ENCODE measurements around the gene PRICKLE2.

PRICKLE2 gene

GRCh38 chr3:64067506-64068346 lies 157.5 kb downstream of the PRICKLE2 start:
- no peak for DNase-seq

GRCh38 chr3:64064804-64065203 lies 160.5 kb downstream of the PRICKLE2 start:
- no peak for DNase-seq

DNA sequence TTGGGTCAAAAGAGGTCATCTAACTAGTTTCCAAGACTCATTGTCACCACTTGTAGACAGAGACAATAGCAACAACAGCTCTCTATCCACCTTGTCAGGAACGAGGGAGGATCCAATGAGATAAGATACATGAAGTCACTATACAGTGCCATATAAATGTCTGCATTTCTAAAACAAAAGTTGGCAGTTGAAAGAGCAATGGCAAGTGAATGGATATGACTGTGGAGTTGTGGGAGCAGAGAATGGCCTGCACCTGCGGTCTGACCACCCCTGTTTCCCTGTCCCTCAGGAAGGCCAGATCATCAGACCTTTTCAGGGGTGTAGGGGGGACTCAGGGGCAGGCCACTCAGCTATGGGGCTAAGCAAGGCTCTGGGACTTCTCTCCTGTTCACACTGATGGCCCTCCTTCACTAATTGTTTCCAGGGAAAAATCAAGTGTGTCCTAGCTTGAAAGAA lies 161.3 kb downstream of the PRICKLE2 start:
- DNase-seq = no peak

DNA sequence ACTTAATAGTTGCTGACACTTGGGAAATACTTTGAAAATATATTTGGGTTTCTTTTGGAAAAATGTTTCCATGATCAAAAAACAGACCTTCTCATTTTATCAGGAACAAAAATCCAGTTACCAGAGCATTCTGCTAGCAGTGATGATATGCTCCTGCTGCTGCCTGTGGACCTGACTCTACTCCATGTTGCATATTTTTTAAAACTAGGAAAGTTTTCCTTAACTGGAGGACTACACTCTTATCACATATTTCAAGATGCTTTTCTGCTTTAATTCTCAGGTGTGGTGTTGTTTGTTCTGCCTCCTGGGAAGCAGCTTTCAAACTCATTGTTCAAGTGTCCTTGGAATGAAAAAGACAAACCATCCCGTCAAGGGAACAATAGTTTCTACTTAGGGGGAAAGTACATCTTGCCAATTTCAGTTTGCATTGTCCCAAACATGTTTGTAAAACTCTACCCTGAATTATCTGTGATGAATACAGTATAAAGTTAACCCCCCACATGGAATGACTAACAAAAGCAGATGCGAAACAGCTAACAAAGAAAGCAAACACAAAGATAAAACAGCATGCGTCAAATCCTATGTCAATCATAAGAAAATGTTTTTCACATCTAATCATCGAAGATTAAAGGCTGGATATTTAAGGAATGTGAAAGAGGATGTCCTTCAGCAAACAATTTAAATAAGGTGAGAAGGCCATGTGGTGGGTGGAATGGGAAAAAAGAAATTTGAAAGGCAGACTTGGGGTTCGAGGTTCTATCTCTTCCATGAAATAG lies 161.9 kb downstream of the PRICKLE2 start:
- no peak for DNase-seq

DNA sequence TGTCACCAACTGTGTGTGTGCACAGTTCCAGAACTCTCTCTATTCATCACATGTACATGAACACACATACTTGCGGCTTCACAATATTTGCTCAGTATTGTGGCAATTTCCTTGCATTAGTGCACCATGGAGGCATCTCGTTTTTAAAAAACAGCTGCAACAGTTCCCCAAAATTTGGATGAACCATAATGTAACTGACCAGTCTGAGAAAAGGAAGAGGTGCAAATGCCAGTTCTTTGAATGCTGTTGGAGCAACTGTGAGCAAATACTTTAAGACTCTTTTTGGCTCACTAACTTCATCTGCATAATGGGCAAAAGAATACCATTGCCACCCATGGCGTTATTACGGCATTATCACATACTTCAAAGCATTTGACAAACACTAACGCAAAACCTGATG lies 163.6 kb downstream of the PRICKLE2 start:
- DNase-seq = no peak

DNA sequence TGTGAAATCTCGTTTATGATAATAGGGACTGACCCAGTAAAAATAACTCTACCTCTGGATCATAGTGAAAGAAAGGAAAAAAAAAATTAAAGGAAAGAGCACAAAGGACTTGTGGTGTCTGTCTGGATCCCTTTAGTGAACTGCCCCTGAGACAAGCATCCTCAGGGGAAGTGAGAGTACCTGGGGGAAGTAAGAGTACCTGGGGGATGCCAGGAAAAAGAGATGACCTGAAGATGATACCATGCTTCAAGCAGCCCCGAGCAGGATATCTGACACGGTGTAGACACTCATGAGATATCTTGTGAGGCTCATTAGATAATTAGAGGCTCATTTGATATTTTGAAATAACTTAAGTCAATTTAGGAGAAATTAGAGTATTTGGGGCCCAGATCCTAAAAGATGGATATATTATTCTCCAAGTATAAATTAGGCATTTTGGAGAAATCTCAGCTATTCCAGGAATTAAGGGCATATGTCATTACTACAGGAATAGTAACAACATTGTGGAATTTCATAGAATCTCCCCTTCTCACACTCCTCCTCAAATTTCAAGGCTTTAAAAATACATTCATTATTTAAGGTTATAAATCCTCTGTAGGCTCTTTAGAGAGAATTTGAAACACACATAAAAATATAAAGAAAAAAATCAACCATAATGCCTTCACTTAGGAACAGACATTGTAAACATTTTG lies 165.6 kb downstream of the PRICKLE2 start:
- DNase-seq = no peak

- DNase-seq = no peak
Observed at GRCh38 chr3:64058566-64058965, 166.7 kb downstream of the PRICKLE2 start.

GRCh38 chr3:64057231-64057630 lies 168.0 kb downstream of the PRICKLE2 start:
- no peak for DNase-seq

DNA sequence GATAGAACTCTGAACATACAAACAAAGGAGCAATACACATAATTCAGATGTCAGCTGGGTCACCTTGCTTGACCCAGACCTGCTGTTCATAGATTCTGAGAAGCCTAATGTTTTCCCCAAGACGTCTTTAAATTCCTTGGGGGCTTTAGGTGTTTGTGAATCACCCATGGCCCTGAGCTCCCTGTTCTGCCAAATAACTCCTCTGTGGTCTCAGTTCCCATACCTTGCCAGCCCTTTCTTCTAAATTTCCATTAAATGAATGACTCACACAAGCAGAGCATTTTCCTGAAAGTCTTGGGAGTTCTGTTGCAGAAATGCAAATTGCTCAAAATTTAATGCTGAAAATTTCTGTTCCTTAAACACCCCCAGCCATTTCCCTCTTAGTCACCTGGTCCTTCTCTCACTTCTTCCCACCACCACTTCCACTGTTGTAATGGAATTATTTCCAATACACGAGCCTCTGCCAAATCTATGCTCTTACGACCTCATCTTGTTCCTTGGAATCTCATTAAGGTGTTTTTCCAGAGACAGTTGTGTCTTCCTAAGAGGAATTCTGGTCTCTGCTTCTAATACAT lies 168.6 kb downstream of the PRICKLE2 start:
- no peak for DNase-seq

DNA sequence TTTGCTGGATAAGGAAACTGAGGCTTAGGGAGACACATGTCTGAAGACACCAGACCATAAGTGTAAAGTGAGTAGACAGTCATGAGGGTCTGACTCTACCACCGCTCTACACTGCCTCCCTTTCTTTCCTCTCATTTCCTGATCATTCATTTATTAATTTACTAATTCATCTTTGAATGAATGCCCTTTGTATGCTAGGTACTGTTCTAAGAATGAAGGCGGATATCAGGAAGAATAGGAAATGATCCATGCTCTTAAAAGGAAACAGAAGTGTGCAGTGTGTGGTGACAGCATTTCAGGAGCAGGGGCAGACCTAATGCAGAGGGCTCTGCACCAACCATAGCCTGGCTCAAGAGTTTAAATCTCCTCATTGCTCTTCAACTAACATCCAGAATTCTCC lies 170.2 kb downstream of the PRICKLE2 start:
- no peak for DNase-seq

GRCh38 chr3:64054488-64054887 lies 170.8 kb downstream of the PRICKLE2 start:
- no peak for DNase-seq

GRCh38 chr3:64053581-64053980 lies 171.7 kb downstream of the PRICKLE2 start:
- DNase-seq = no peak

DNA sequence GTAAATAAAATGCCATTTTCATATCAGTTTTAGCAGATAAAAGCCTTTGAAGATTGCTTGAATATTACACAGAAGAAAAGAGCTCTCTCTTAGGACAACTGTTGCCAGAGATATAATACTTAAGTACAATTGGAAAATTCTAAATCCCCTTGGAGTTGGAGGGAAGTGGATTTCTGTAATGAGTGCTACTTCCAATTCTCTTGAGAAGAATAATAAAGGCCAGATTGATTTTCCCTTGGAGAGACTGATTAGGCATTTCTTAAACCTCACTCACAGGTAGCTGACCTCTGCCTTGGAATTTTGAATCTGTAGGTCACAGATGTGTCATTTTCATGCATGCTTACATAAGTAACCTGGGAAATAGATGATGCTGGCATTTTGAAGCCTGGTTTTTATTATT lies 172.1 kb downstream of the PRICKLE2 start:
- no peak for DNase-seq

DNA sequence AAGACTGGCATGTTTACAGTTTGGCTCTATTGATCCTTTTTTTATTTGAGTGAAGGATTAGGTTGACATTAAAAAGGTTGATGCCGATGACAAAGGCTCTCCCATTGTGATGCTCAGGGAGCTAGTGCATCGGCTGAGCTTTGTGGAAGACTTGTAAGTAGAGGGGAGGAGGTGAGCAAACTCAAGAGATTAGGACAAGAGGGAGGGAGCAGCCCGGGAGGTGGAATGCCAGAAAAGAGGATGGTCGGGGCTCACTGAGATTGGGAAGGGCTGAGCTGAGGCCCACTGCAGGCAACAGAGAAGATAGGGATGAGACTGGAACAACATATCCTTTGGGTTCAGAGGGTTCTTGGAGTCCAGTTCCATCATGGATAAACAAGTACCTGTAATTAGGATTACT lies 175.4 kb downstream of the PRICKLE2 start:
- no peak for DNase-seq

- no peak for DNase-seq
Observed at GRCh38 chr3:64049136-64049535, 176.1 kb downstream of the PRICKLE2 start.

DNA sequence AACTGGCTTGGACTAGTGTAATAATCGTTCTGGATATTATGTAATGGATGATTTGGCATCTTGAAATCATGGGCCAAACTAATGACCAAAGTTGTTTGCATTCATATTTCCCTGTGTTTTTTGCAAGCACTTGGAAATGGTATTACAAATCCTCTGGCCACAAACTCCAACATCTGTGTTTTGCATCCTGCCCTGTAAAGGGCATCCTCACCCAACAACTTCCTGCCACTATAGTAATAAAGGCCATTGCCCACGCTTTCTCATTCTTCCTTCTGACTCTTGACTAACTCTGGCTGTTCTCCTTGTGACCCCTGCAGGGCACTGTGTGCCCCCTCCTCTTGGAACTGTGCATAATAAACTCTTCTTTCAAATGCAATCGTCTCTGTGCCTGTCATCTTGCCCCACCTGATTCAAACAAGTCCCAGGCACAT lies 176.6 kb downstream of the PRICKLE2 start:
- DNase-seq = no peak

DNA sequence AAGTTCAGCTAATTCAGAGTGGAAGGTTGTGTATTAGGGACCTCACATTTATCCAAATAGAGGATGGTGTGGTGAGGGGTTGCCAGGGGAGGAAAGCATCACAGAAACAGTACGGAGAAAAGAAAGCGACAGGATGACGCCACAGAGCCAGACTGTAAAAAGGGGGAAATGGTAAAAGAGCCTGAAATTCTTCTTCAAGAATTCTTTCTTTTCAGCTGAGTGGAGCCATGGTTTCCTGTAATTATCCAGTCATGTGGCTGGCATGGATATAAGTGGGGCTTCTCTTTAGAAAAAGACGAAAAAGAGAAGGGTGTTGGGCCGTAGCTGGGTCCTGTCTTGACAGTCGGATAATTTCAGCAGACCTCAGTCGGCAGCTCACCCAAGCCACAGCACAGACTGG lies 177.5 kb downstream of the PRICKLE2 start:
- no peak for DNase-seq

DNA sequence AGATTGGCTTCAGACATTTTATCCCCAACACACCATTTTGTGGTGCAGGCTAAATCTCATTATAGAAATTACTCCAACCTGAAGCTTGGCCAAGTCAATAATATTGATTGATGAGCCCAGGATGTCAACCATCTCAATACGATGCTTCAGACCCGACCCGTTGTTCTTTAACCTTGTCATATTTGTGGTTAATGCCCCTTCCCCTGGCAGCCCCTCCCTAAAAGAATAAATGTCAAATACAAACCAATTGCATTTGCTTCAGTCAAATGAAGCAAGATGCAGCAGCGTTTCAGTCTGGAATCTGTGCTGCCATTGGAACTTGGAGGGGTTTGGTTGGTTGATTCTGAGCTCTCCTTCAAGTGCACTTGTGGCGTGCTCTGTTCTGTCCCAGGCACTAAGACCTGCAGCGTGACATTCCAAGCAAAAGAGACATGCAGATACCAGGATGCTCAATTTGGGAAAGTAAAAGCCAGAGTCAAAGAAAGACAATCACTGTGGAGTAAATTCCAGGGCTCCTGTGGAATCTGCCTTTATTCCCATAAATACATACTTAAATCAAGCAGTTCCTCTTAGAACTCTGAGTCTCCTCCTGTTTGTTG lies 178.2 kb downstream of the PRICKLE2 start:
- DNase-seq = no peak

DNA sequence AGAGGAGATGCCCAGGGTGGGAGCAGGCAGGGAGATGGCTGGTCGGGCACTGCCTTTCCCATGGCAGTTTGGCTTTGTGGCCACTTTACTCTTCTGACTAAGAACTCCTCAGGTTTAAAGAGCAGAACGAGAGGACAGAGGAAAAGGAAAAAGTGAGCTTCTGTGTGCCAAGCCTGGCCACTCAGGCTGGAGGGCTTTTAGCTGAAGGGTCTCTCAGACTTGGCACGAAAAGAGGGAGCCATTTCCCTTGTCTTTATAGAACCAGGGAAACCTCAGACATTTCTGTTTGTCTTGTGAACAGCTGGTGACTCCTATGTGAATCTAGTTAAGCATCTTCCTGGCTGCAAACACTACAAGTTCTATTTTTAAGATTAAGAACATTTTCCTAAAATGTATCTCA lies 178.7 kb downstream of the PRICKLE2 start:
- no peak for DNase-seq

GRCh38 chr3:64042952-64043351 lies 182.3 kb downstream of the PRICKLE2 start:
- no peak for DNase-seq
